ENCODE data around the gene FAM193B. TPM values are rescaled to one million over a fixed set of nuclear protein-coding genes. Genes with fewer than 3 reads are reported as not detected.
A peak's percentile ranks its signal among the peaks of the same experiment; 100 is the strongest.

The FAM193B gene
- total RNA-seq = 100 to 1,000 TPM in 3 of 4 donors, 10 to 100 TPM in 1; 77.1 to 205 (median 177) TPM

- Histone ChIP-seq H3K36me3 (peaks cover 0 to 12% (median 0%) of the 10 kb centered on the region in 3 donors), H3K27ac (peak within 1 kb of the TSS; percentile 74 to 90 (median 80)), H3K4me1 (peaks cover 0 to 28% (median 8%) of the 10 kb centered on the region in 4 donors), H3K27me3 (no peaks in the 10 kb centered on the region), H3K4me3 (peak within 1 kb of the TSS; percentile 70 to 99 (median 97)), H3K9me3 (no peaks in the 10 kb centered on the region)
- peak; percentile 94 to 98 (median 96) for DNase-seq
- TF ChIP-seq CTCF (IDR thresholded peaks at IDR 0.05) (peak in 3 of 6 experiments; percentile 26 to 39 (median 36)), POLR2A (IDR thresholded peaks at IDR 0.05) (no peak)
Observed at GRCh38 chr5:177554474-177555111, at the start of gene FAM193B. Gene FAM193B (minus strand): TSS chr5:177554563. CDS start chr5:177554458, 105 bp downstream.

- Histone ChIP-seq H3K27me3 (no peaks in the 10 kb centered on the region), H3K4me1 (peaks cover 0 to 38% (median 4%) of the 10 kb centered on the region in 4 donors), H3K4me3 (no peak overlapping the region), H3K36me3 (no peaks in the 10 kb centered on the region), H3K27ac (peak overlapping the region in 1 of 4 donors; percentile 26), H3K9me3 (no peaks in the 10 kb centered on the region)
- TF ChIP-seq POLR2A (IDR thresholded peaks at IDR 0.05) = no peak
- TF ChIP-seq CTCF (IDR thresholded peaks at IDR 0.05) = no peak
- no peak for DNase-seq
Observed at GRCh38 chr5:177604116-177604521, 49.8 kb upstream of the FAM193B start.

- peaks cover 0 to 38% (median 4%) of the 10 kb centered on the region in 4 donors for H3K4me1 ChIP-seq
- H3K36me3 ChIP-seq = no peaks in the 10 kb centered on the region
- no peaks in the 10 kb centered on the region for H3K9me3 ChIP-seq
- TF ChIP-seq POLR2A (IDR thresholded peaks at IDR 0.05) (no peak), CTCF (IDR thresholded peaks at IDR 0.05) (no peak)
- no peak for DNase-seq
- no peak overlapping the region for H3K27ac ChIP-seq
- no peaks in the 10 kb centered on the region for H3K27me3 ChIP-seq
- no peak overlapping the region for H3K4me3 ChIP-seq
Observed at GRCh38 chr5:177603631-177604030, 49.3 kb upstream of the FAM193B start.

GRCh38 chr5:177602458-177602830, 48.1 kb upstream of the FAM193B start:
- H3K9me3 ChIP-seq = no peaks in the 10 kb centered on the region
- no peaks in the 10 kb centered on the region for H3K36me3 ChIP-seq
- H3K27me3 ChIP-seq = no peaks in the 10 kb centered on the region
- peaks cover 0 to 32% (median 3%) of the 10 kb centered on the region in 4 donors for H3K4me1 ChIP-seq
- TF ChIP-seq POLR2A (IDR thresholded peaks at IDR 0.05) (no peak), CTCF (IDR thresholded peaks at IDR 0.05) (no peak)
- no peak overlapping the region for H3K4me3 ChIP-seq
- H3K27ac ChIP-seq = no peak overlapping the region
- DNase-seq = no peak

GRCh38 chr5:177601577-177602457, 47.5 kb upstream of the FAM193B start:
- H3K9me3 ChIP-seq = no peaks in the 10 kb centered on the region
- peaks cover 0 to 26% (median 0%) of the 10 kb centered on the region in 4 donors for H3K4me1 ChIP-seq
- no peak for TF ChIP-seq POLR2A (IDR thresholded peaks at IDR 0.05)
- TF ChIP-seq CTCF (IDR thresholded peaks at IDR 0.05) = peak in 1 of 6 experiments; percentile 14
- H3K27me3 ChIP-seq = no peaks in the 10 kb centered on the region
- H3K36me3 ChIP-seq = no peaks in the 10 kb centered on the region
- no peak for DNase-seq
- H3K27ac ChIP-seq = no peak overlapping the region
- H3K4me3 ChIP-seq = no peak overlapping the region

All from Peyer's patch (tissue), 4 donors.